SK-N-SH treated with all-trans-retinoic acid at 6 μM for 48 hours (cell line): ENCODE data around the gene RNF144A.
A peak's percentile ranks its signal among the peaks of the same experiment; 100 is the strongest.

ENCODE experiments used
- ATAC-seq: fragments of 200-7000 bp; cut with Tn5 transposase; 3 replicates; pipeline ENCODE4 v1.9.1; 2020; ENCODE audit warnings: mild to moderate bottlenecking, moderate library complexity
- ARNTL ChIP-seq: fragments of 450-650 bp; formaldehyde crosslinking; IDR thresholded peaks from 2 replicates; pipeline ENCODE4 v1.5.0; 2020; ENCODE audit warnings: low read depth, mild to moderate bottlenecking, moderate library complexity, borderline replicate concordance
- BACH2 ChIP-seq: fragments of 250-450 bp; sonication (Bioruptor Pico); IDR thresholded peaks from 2 replicates; pipeline ENCODE4 v1.9.0; 2021; ENCODE audit warnings: mild to moderate bottlenecking, borderline replicate concordance
- GLIS3 ChIP-seq: fragments of 250-450 bp; sonication (Bioruptor Pico); IDR thresholded peaks from 2 replicates; pipeline ENCODE4 v1.5.0; 2020; ENCODE audit warnings: mild to moderate bottlenecking, moderate library complexity
- ISL1 ChIP-seq: fragments of 250-450 bp; sonication (Bioruptor Pico); IDR thresholded peaks from 2 replicates; pipeline ENCODE4 v2.1.2; 2022; ENCODE audit warnings: mild to moderate bottlenecking, moderate library complexity
- OSR1 ChIP-seq: fragments of 250-450 bp; sonication (Bioruptor Pico); IDR thresholded peaks from 2 replicates; pipeline ENCODE4 v1.8.0; 2022; ENCODE audit warnings: moderate library complexity, mild to moderate bottlenecking, inconsistent platforms
- PATZ1 ChIP-seq: fragments of 250-450 bp; sonication (Bioruptor Pico); IDR thresholded peaks from 2 replicates; pipeline ENCODE4 v1.8.0; 2020; ENCODE audit warnings: mild to moderate bottlenecking, moderate library complexity, borderline replicate concordance
- POU6F1 ChIP-seq: fragments of 250-450 bp; sonication (Bioruptor Pico); IDR thresholded peaks from 2 replicates; pipeline ENCODE4 v1.8.0; 2021; ENCODE audit warnings: low read depth, mild to moderate bottlenecking, moderate library complexity, borderline replicate concordance
- PPARA ChIP-seq: fragments of 250-450 bp; sonication (Bioruptor Pico); IDR thresholded peaks from 2 replicates; pipeline ENCODE4 v1.5.0; 2020; ENCODE audit warnings: mild to moderate bottlenecking, borderline replicate concordance
- RARB ChIP-seq: fragments of 250-450 bp; sonication (Bioruptor Pico); IDR thresholded peaks from 2 replicates; pipeline ENCODE4 v1.8.0; 2021; ENCODE audit warnings: mild to moderate bottlenecking, moderate library complexity
- SNAI2 ChIP-seq: fragments of 250-450 bp; sonication (Bioruptor Pico); IDR thresholded peaks from 2 replicates; pipeline ENCODE4 v1.5.0; 2020; ENCODE audit warnings: mild to moderate bottlenecking, moderate library complexity
- TCF4 ChIP-seq: fragments of 250-450 bp; sonication (Bioruptor Pico); IDR thresholded peaks from 2 replicates; pipeline ENCODE4 v1.8.0; 2021; ENCODE audit warnings: mild to moderate bottlenecking, moderate library complexity, borderline replicate concordance
- TOX ChIP-seq: fragments of 250-450 bp; sonication (Bioruptor Pico); IDR thresholded peaks from 2 replicates; pipeline ENCODE4 v1.8.0; 2021; ENCODE audit warnings: mild to moderate bottlenecking, moderate library complexity, borderline replicate concordance
- TSHZ2 ChIP-seq: fragments of 250-450 bp; sonication (Bioruptor Pico); IDR thresholded peaks from 2 replicates; pipeline ENCODE4 v1.5.0; 2020; ENCODE audit warnings: mild to moderate bottlenecking, moderate library complexity
- ZFP30 ChIP-seq: fragments of 450-650 bp; formaldehyde crosslinking; IDR thresholded peaks from 2 replicates; pipeline ENCODE4 v1.5.0; 2022; ENCODE audit warnings: mild to moderate bottlenecking, moderate library complexity
- ZNF70 ChIP-seq: fragments of 450-650 bp; formaldehyde crosslinking; IDR thresholded peaks from 2 replicates; pipeline ENCODE4 v1.5.0; 2020; ENCODE audit warnings: mild to moderate bottlenecking, moderate library complexity
- ZNF8 ChIP-seq: fragments of 450-650 bp; formaldehyde crosslinking; IDR thresholded peaks from 2 replicates; pipeline ENCODE4 v1.5.0; 2020; ENCODE audit warnings: mild to moderate bottlenecking, moderate library complexity
- TF ChIP-seq, protein P1 (sequence below): fragments of 250-450 bp; sonication (Bioruptor Pico); IDR thresholded peaks from 2 replicates; pipeline ENCODE4 v1.5.1; 2020; ENCODE audit warnings: low read depth, mild to moderate bottlenecking, moderate library complexity
- TF ChIP-seq, protein P2 (sequence below): fragments of 250-450 bp; sonication (Bioruptor Pico); IDR thresholded peaks from 2 replicates; pipeline ENCODE4 v1.5.1; 2021; ENCODE audit warnings: mild to moderate bottlenecking, moderate library complexity

The RNF144A gene

GRCh38 chr2:7003895-7004294 is 86.7 kb downstream of the RNF144A start:
- TF ChIP-seq ZNF8 (CRISPR knock-in tag) (no peak), PPARA (CRISPR knock-in tag) (no peak), BACH2 (CRISPR knock-in tag) (no peak), ZNF70 (CRISPR knock-in tag) (no peak), TOX (no peak), ARNTL (CRISPR knock-in tag) (no peak), POU6F1 (no peak), TCF4 (CRISPR knock-in tag) (no peak), SNAI2 (no peak), GLIS3 (CRISPR knock-in tag) (no peak)
- TF ChIP-seq, protein P1, sequence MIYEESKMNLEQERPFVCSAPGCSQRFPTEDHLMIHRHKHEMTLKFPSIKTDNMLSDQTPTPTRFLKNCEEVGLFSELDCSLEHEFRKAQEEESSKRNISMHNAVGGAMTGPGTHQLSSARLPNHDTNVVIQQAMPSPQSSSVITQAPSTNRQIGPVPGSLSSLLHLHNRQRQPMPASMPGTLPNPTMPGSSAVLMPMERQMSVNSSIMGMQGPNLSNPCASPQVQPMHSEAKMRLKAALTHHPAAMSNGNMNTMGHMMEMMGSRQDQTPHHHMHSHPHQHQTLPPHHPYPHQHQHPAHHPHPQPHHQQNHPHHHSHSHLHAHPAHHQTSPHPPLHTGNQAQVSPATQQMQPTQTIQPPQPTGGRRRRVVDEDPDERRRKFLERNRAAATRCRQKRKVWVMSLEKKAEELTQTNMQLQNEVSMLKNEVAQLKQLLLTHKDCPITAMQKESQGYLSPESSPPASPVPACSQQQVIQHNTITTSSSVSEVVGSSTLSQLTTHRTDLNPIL = no peak
- TF ChIP-seq, protein P2, sequence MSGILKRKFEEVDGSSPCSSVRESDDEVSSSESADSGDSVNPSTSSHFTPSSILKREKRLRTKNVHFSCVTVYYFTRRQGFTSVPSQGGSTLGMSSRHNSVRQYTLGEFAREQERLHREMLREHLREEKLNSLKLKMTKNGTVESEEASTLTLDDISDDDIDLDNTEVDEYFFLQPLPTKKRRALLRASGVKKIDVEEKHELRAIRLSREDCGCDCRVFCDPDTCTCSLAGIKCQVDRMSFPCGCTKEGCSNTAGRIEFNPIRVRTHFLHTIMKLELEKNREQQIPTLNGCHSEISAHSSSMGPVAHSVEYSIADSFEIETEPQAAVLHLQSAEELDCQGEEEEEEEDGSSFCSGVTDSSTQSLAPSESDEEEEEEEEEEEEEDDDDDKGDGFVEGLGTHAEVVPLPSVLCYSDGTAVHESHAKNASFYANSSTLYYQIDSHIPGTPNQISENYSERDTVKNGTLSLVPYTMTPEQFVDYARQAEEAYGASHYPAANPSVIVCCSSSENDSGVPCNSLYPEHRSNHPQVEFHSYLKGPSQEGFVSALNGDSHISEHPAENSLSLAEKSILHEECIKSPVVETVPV (CRISPR knock-in tag) = no peak
- TF ChIP-seq, all 23 proteins: peak for 0
- no peak for ATAC-seq

GRCh38 chr2:7004636-7005035 is 87.4 kb downstream of the RNF144A start:
- TF ChIP-seq ZFP30 (CRISPR knock-in tag) = no peak
- no peak for TF ChIP-seq PATZ1 (CRISPR knock-in tag)
- TF ChIP-seq, protein P2 (CRISPR knock-in tag) = no peak
- TF ChIP-seq TSHZ2 (CRISPR knock-in tag) = no peak
- TF ChIP-seq RARB (CRISPR knock-in tag) = no peak
- TF ChIP-seq BACH2 (CRISPR knock-in tag) = no peak
- no peak for TF ChIP-seq ARNTL (CRISPR knock-in tag)
- TF ChIP-seq ISL1 (CRISPR knock-in tag) = no peak
- ATAC-seq = no peak

DNA sequence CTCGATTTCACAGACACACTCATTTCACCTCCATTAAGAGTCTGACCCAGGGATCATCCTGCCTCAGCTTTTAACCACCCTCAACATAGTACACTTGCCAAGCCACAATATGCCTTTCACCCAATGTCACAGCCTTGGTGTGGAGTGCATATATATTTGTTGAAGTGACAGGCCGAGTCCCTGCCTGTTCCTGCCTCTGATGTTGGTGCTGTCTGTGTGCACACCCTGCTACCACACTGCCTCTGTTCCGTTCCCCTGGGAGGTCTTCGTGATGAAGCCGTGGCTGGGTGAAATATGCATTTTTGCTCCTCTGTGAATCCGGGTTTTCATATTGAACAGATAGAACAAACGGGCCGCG is 90.3 kb downstream of the RNF144A start:
- TF ChIP-seq OSR1 (CRISPR knock-in tag) (no peak), SNAI2 (no peak), ZNF70 (CRISPR knock-in tag) (peak; percentile 18; the same call in 1 of the 2 replicates), TCF4 (CRISPR knock-in tag) (no peak)
- ATAC-seq = no peak
